Heart right ventricle (tissue), 16 donors: Measurements from ENCODE around the gene SDF2L1. TPM values are rescaled to one million over a fixed set of nuclear protein-coding genes. Genes with fewer than 3 reads are reported as not detected.

Experiments
- ATAC-seq, 8 donors: fragments of 200-7000 bp; cut with Tn5 transposase; one replicate each; pipeline ENCODE4 v1.9.1; 2020; ENCODE audit warnings: mild to moderate bottlenecking in 8 of 8, moderate library complexity in 8 of 8, moderate number of reproducible peaks in 1 of 8
- DNase-seq, 2 donors: peaks; one replicate each; pipeline ENCODE4 v3.0.0-alpha.2; 2020
- H3K27ac ChIP-seq, 10 donors: fragments of 200-600 bp; sonication (generic) in 2 of 10; one replicate each; pipeline versions ENCODE4 v1.5.0 to v1.8.0; 2020 to 2022; ENCODE audit warnings: mild to moderate bottlenecking in 3 of 10
- H3K27me3 ChIP-seq, 7 donors: fragments of 200-600 bp; one replicate each; pipeline ENCODE4 v1.8.0; 2021 to 2022; ENCODE audit warnings: mild to moderate bottlenecking in 2 of 7
- H3K36me3 ChIP-seq, 9 donors: fragments of 200-600 bp; sonication (generic) in 1 of 9; one replicate each; pipeline versions ENCODE4 v1.5.0 to v1.8.0; 2020 to 2022; ENCODE audit warnings: mild to moderate bottlenecking in 2 of 9
- H3K4me1 ChIP-seq, 9 donors: fragments of 200-600 bp; sonication (generic) in 1 of 9; one replicate each; pipeline versions ENCODE4 v1.5.0 to v1.8.0; 2020 to 2022; ENCODE audit warnings: mild to moderate bottlenecking in 4 of 9
- H3K4me3 ChIP-seq, 10 donors: fragments of 200-600 bp; sonication (generic) in 2 of 10; one replicate each; pipeline versions ENCODE4 v1.5.0 to v1.8.0; 2020 to 2022; ENCODE audit warnings: mild to moderate bottlenecking in 7 of 10, moderate library complexity in 2 of 10
- H3K9me3 ChIP-seq, 11 donors: fragments of 200-600 bp in 10 of 11; sonication (generic) in 2 of 11; one replicate each; pipeline versions ENCODE4 v1.5.0 to v1.8.0; 2013 to 2022; ENCODE audit warnings: mild to moderate bottlenecking in 2 of 11, control low read depth in 1 of 11, moderate library complexity in 1 of 11
- CTCF ChIP-seq, 9 donors: fragments of 200-600 bp; sonication (generic) in 2 of 9; IDR thresholded peaks; one replicate each; pipeline versions ENCODE4 v1.5.0 to v1.8.0; 2021 to 2022; ENCODE audit warnings: antibody characterized with exemption in 9 of 9, mild to moderate bottlenecking in 5 of 9, moderate library complexity in 1 of 9
- WGBS, 2 donors: extraction: QIAGEN DNeasy Blood & Tissue Kit; methylation state at CpG; one replicate each; pipeline ENCODE4 v1.1.7; 2013; ENCODE audit warnings: inconsistent platforms in 1 of 2; 5-methylcytosine and 5-hydroxymethylcytosine counted together
- intact Hi-C, 10 donors: fragments of 100-400 bp; cut with DNase I; formaldehyde crosslinking; loops; one replicate each; pipeline versions ENCODE4 v1.11.1 to v1.14.2; 2022
- polyA plus RNA-seq, 2 donors: library from polyadenylated mRNA; stranded (reverse); fragments of 200-250 nt; gene quantifications; one replicate each; pipeline ENCODE4 v1.2.3, GENCODE V29; 2013
- total RNA-seq, 10 donors: library from RNA; stranded (reverse); fragmentation: NEBNext Ultra II Directional in 3 of 10; extraction: Animal tissue kit (Norgen Biotek cat#: 25700) in 3 of 10; gene quantifications; one replicate each; pipeline versions ENCODE4 v1.2.1 to v1.2.4, GENCODE V29; 2021 to 2023
- donor health status: Arrhythmogenic right ventricular cardiomyopathy.
- donor health status: ischemic (EF 13 %, LVEDD 7.1; RV severe dilation, severe dysfunction).
- donor health status: healthy with polysubstance abuse.
- donor health status: DM: no; HTN: yes; CAD: no.
- donor health status: DM: no; HTN: no; CAD: no.
- donor health status: ischemic (EF 25% LVEDD 6.9; RV normal size, moderate dysfunction).
- donor health status: ischemic (EF 25% LVEDD 5.7; RV mildly dilated, moderate dysfunction).
- donor health status: healthy.
- donor health status: DM: yes; HTN: yes; CAD: no.
- donor health status: Ischemic cardiomyopathy.
- donor health status: ischemic (EF 35%, LVEDD 5.7; RV mildly dilated, moderate dysfunction).
- donor health status: nonischemic (EF 11% LVEDD 7.7; RV severe dilation, severe dysfunction).
- donor health status: DM: yes; HTN: yes; CAD: no.
- donor health status: PGD.
- donor health status: ischemic (EF 29% LVEDD 5.4; RV normal size, mild dysfunction).
- donor health status: nonischemic (EF 23%, LVEDD 6.1; RV moderate dilation, normal function).

SDF2L1 gene
- total and polyA plus RNA-seq, 12 donors, result 10.8 to 325 (median 18.3) TPM

GRCh38 chr22:21680830-21681565, 38.9 kb downstream of the SDF2L1 start:
- no peaks in the 10 kb centered on the region for H3K4me1 ChIP-seq
- no peaks in the 10 kb centered on the region for H3K27me3 ChIP-seq
- DNase-seq, result no peak
- no peak for TF ChIP-seq CTCF (IDR thresholded peaks at IDR 0.05)
- H3K9me3 ChIP-seq, result no peaks in the 10 kb centered on the region
- H3K27ac ChIP-seq, result no peak overlapping the region
- H3K4me3 ChIP-seq, result no peak overlapping the region
- intact Hi-C loops, result no loop called here
- ATAC-seq, result peak in 2 of 8 donors; percentile 17 to 23
- WGBS, 2 donors, result 94 to 95% methylated on average over 21 of the region's 21 CpGs
- H3K36me3 ChIP-seq, result peaks cover 0 to 75% (median 33%) of the 10 kb centered on the region in 9 donors

- no peak overlapping the region for H3K4me3 ChIP-seq
- TF ChIP-seq CTCF (IDR thresholded peaks at IDR 0.05), result no peak
- ATAC-seq (peak in 1 of 8 donors; percentile 22), DNase-seq (no peak)
- no peaks in the 10 kb centered on the region for H3K4me1 ChIP-seq
- H3K36me3 ChIP-seq, result peaks cover 0 to 79% (median 40%) of the 10 kb centered on the region in 9 donors
- WGBS, 2 donors, result 87 to 89% methylated on average over 24 of the region's 24 CpGs
- no peaks in the 10 kb centered on the region for H3K9me3 ChIP-seq
- H3K27ac ChIP-seq, result no peak overlapping the region
- intact Hi-C loops, result no loop called here
- no peaks in the 10 kb centered on the region for H3K27me3 ChIP-seq
Observed at GRCh38 chr22:21681566-21682370, 39.7 kb downstream of the SDF2L1 start.

- intact Hi-C loops, result no loop called here
- 94% methylated on average over 20 of the region's 20 CpGs for WGBS, 2 donors
- no peaks in the 10 kb centered on the region for H3K27me3 ChIP-seq
Observed at GRCh38 chr22:21682385-21683175, 40.5 kb downstream of the SDF2L1 start.

More at GRCh38 chr22:21682385-21683175, 40.5 kb downstream of the SDF2L1 start:
- DNase-seq, result no peak
- Histone ChIP-seq H3K4me3 (no peak overlapping the region), H3K36me3 (peaks cover 0 to 84% (median 45%) of the 10 kb centered on the region in 9 donors), H3K4me1 (no peaks in the 10 kb centered on the region), H3K9me3 (no peaks in the 10 kb centered on the region), H3K27ac (no peak overlapping the region)
- TF ChIP-seq CTCF (IDR thresholded peaks at IDR 0.05), result no peak
- ATAC-seq, result no peak
